Fibroblast of pulmonary artery (primary cell): ENCODE measurements around the gene GALNT17.

Experiments
- DNase-seq: peaks from one replicate; pipeline ENCODE4 v3.0.0-alpha.2; 2010; ENCODE audit warnings: low read depth
- H3K4me3 ChIP-seq: replicated peaks from 2 replicates; pipeline ENCODE4 v1.5.1; 2011; ENCODE audit warnings: low read depth, mild to moderate bottlenecking, control low read depth, low read length, moderate library complexity
- CTCF ChIP-seq: IDR thresholded peaks from 2 replicates; pipeline ENCODE4 v1.5.1; 2011; ENCODE audit warnings: mild to moderate bottlenecking, control low read depth, low read length, inconsistent platforms; ENCODE audit errors: missing control alignments

Gene GALNT17

GRCh38 chr7:71518880-71519279, 386.9 kb downstream of the GALNT17 start:
- DNase-seq, result no peak
- no peak overlapping the region for H3K4me3 ChIP-seq
- TF ChIP-seq CTCF, result no peak

- no peak for TF ChIP-seq CTCF
- no peak overlapping the region for H3K4me3 ChIP-seq
- DNase-seq, result no peak
Measured at GRCh38 chr7:71521506-71521905, 389.6 kb downstream of the GALNT17 start.

- TF ChIP-seq CTCF, result no peak
- H3K4me3 ChIP-seq, result no peak overlapping the region
- no peak for DNase-seq
Measured at GRCh38 chr7:71526106-71526505, 394.2 kb downstream of the GALNT17 start.

GRCh38 chr7:71527213-71527612, 395.3 kb downstream of the GALNT17 start:
- no peak for TF ChIP-seq CTCF
- no peak for DNase-seq
- no peak overlapping the region for H3K4me3 ChIP-seq

GRCh38 chr7:71535616-71536015, 403.7 kb downstream of the GALNT17 start:
- no peak overlapping the region for H3K4me3 ChIP-seq
- no peak for DNase-seq
- no peak for TF ChIP-seq CTCF

- no peak for DNase-seq
- TF ChIP-seq CTCF, result no peak
- H3K4me3 ChIP-seq, result no peak overlapping the region
Measured at GRCh38 chr7:71538210-71538609, 406.3 kb downstream of the GALNT17 start.

- no peak overlapping the region for H3K4me3 ChIP-seq
- TF ChIP-seq CTCF, result no peak
- no peak for DNase-seq
Measured at GRCh38 chr7:71539615-71540014, 407.7 kb downstream of the GALNT17 start.
